22Rv1 (cell line): ENCODE measurements around the gene NXNL2.

ENCODE experiments used
- CTCF ChIP-seq: fragments of 450-650 bp; IDR thresholded peaks from 2 replicates; pipeline ENCODE4 v1.5.1; 2017; ENCODE audit warnings: mild to moderate bottlenecking
- ZFX ChIP-seq: fragments of 450-650 bp; IDR thresholded peaks from 2 replicates; pipeline ENCODE4 v1.6.1; 2017; ENCODE audit warnings: antibody characterized with exemption, borderline replicate concordance

GRCh38 chr9:88586452-88586851, 51.5 kb downstream of the NXNL2 start:
- TF ChIP-seq CTCF: no peak
- no peak for TF ChIP-seq ZFX
